Lung (tissue), 12 donors: ENCODE results near the gene KCNH6. TPM values are rescaled to one million over a fixed set of nuclear protein-coding genes. Genes with fewer than 3 reads are reported as not detected.

Experiments
- ATAC-seq: fragments of 200-7000 bp; cut with Tn5 transposase; one replicate; pipeline ENCODE4 v1.9.1; 2020; ENCODE audit warnings: moderate number of reproducible peaks; ENCODE audit not compliant: insufficient read depth, low FRiP score
- DNase-seq, 3 donors: peaks; one replicate each; pipeline ENCODE4 v3.0.0-alpha.2; 2013 to 2017
- H3K27ac ChIP-seq, 2 donors: one replicate each; pipeline ENCODE4 v1.5.1; 2013; ENCODE audit warnings: mild to moderate bottlenecking in 2 of 2, moderate library complexity in 2 of 2, control low read depth in 1 of 2, inconsistent platforms in 1 of 2, low read depth in 1 of 2, low read length in 1 of 2
- H3K27me3 ChIP-seq, 3 donors: one replicate each; pipeline ENCODE4 v1.5.1; 2013; ENCODE audit warnings: low read length in 2 of 3; ENCODE audit not compliant: control insufficient read depth in 3 of 3, insufficient read depth in 3 of 3
- H3K36me3 ChIP-seq, 4 donors: one replicate each; pipeline ENCODE4 v1.5.1; 2013; ENCODE audit warnings: low read length in 4 of 4, mild to moderate bottlenecking in 1 of 4, moderate library complexity in 1 of 4; ENCODE audit not compliant: control insufficient read depth in 4 of 4, insufficient read depth in 4 of 4
- H3K4me1 ChIP-seq, 5 donors: one replicate each; pipeline ENCODE4 v1.5.1; 2013; ENCODE audit warnings: low read length in 5 of 5, mild to moderate bottlenecking in 2 of 5, moderate library complexity in 1 of 5; ENCODE audit not compliant: control insufficient read depth in 5 of 5, insufficient read depth in 5 of 5
- H3K4me3 ChIP-seq: one replicate; pipeline ENCODE4 v1.5.1; 2013; ENCODE audit warnings: mild to moderate bottlenecking, control low read depth, moderate library complexity
- H3K9ac ChIP-seq, 2 donors: one replicate each; pipeline ENCODE4 v1.5.1; 2013; ENCODE audit warnings: low read length in 2 of 2, control low read depth in 1 of 2; ENCODE audit not compliant: insufficient read depth in 1 of 2
- H3K9me3 ChIP-seq, 4 donors: one replicate each; pipeline ENCODE4 v1.5.1; 2013; ENCODE audit warnings: low read length in 3 of 4, mild to moderate bottlenecking in 1 of 4, moderate library complexity in 1 of 4; ENCODE audit not compliant: control insufficient read depth in 4 of 4, insufficient read depth in 3 of 4
- CTCF ChIP-seq: IDR thresholded peaks from 2 replicates; pipeline ENCODE4 v1.5.1; 2012; ENCODE audit warnings: mild to moderate bottlenecking; ENCODE audit errors: control extremely low read depth, extremely low read depth
- WGBS, 2 donors: extraction: QIAGEN DNeasy Blood & Tissue Kit; methylation state at CpG; one replicate each; pipeline ENCODE4 v1.1.7; 2013; 5-methylcytosine and 5-hydroxymethylcytosine counted together
- polyA plus RNA-seq, 2 donors: library from polyadenylated mRNA; stranded (reverse); fragments of 200-250 nt; gene quantifications; one replicate each; pipeline ENCODE4 v1.2.1, GENCODE V29; 2013
- total RNA-seq, 2 donors: library from RNA; depleted of rRNA in 1 of 2; stranded (reverse); fragments of >200 nt in 1 of 2; gene quantifications; one replicate each; pipeline ENCODE4 v1.2.1, GENCODE V29; 2014 to 2021
- donor health status: control.
- donor health status: control.
- donor health status: Bipolar disorder and iron deficiency.
- donor health status: healthy.
- donor health status: DM: yes; HTN: yes; CAD: no.

Gene KCNH6
- total and polyA plus RNA-seq, 4 donors = 0.05 to 1.6 (median 0.31) TPM

- DNase-seq (no peak), ATAC-seq (no peak)
- TF ChIP-seq CTCF = no peak
- no peak overlapping the region for H3K9ac ChIP-seq
- no peak overlapping the region for H3K27ac ChIP-seq
- H3K27me3 ChIP-seq = no peaks in the 10 kb centered on the region
- no peaks in the 10 kb centered on the region for H3K9me3 ChIP-seq
- 74 to 89% methylated on average over 5 of the region's 5 CpGs for WGBS, 2 donors
- H3K36me3 ChIP-seq = peaks cover 11 to 31% (median 28%) of the 10 kb centered on the region in 4 donors
- no peak overlapping the region for H3K4me3 ChIP-seq
- peaks cover 0 to 7% (median 0%) of the 10 kb centered on the region in 5 donors for H3K4me1 ChIP-seq
Observed at GRCh38 chr17:63578769-63579111, 55.6 kb downstream of the KCNH6 start.

GRCh38 chr17:63579633-63580032, 56.5 kb downstream of the KCNH6 start:
- WGBS, 2 donors = 63 to 72% methylated on average over 11 of the region's 11 CpGs
- no peak for TF ChIP-seq CTCF
- ATAC-seq (no peak), DNase-seq (peak in 1 of 3 donors; percentile 15)
- no peaks in the 10 kb centered on the region for H3K9me3 ChIP-seq
- peaks cover 11 to 35% (median 30%) of the 10 kb centered on the region in 4 donors for H3K36me3 ChIP-seq
- no peak overlapping the region for H3K9ac ChIP-seq
- H3K27ac ChIP-seq = peak overlapping the region in 1 of 2 donors; percentile 43
- no peaks in the 10 kb centered on the region for H3K27me3 ChIP-seq
- H3K4me3 ChIP-seq = no peak overlapping the region
- H3K4me1 ChIP-seq = peaks cover 0 to 7% (median 0%) of the 10 kb centered on the region in 5 donors

- no peak overlapping the region for H3K27ac ChIP-seq
Observed at GRCh38 chr17:63587770-63588169, 64.6 kb downstream of the KCNH6 start.

More at GRCh38 chr17:63587770-63588169, 64.6 kb downstream of the KCNH6 start:
- DNase-seq = no peak
- H3K4me3 ChIP-seq = no peak overlapping the region
- TF ChIP-seq CTCF = no peak
- H3K9me3 ChIP-seq = no peaks in the 10 kb centered on the region
- H3K36me3 ChIP-seq = peaks cover 31 to 57% (median 53%) of the 10 kb centered on the region in 4 donors
- no peak overlapping the region for H3K9ac ChIP-seq
- no peaks in the 10 kb centered on the region for H3K4me1 ChIP-seq
- H3K27me3 ChIP-seq = no peaks in the 10 kb centered on the region
- ATAC-seq = no peak
- WGBS, 2 donors = 92 to 93% methylated on average over 5 of the region's 5 CpGs
